Stimulated activated CD4-positive, alpha-beta T cell treated with anti-CD3 and anti-CD28 coated beads, Interleukin-4, amount 100 ng/mL, for 24 hours (primary cell): ENCODE data around the gene TAF1C.
"Not testable (repeated sequence)": the region's sequence is repeated elsewhere in the genome, so short reads cannot be mapped to it uniquely, and the experiment has no call there.

ENCODE experiments used
- DNase-seq: peaks from one replicate; pipeline ENCODE4 v3.0.0-alpha.2; 2020

The TAF1C gene, protein sequence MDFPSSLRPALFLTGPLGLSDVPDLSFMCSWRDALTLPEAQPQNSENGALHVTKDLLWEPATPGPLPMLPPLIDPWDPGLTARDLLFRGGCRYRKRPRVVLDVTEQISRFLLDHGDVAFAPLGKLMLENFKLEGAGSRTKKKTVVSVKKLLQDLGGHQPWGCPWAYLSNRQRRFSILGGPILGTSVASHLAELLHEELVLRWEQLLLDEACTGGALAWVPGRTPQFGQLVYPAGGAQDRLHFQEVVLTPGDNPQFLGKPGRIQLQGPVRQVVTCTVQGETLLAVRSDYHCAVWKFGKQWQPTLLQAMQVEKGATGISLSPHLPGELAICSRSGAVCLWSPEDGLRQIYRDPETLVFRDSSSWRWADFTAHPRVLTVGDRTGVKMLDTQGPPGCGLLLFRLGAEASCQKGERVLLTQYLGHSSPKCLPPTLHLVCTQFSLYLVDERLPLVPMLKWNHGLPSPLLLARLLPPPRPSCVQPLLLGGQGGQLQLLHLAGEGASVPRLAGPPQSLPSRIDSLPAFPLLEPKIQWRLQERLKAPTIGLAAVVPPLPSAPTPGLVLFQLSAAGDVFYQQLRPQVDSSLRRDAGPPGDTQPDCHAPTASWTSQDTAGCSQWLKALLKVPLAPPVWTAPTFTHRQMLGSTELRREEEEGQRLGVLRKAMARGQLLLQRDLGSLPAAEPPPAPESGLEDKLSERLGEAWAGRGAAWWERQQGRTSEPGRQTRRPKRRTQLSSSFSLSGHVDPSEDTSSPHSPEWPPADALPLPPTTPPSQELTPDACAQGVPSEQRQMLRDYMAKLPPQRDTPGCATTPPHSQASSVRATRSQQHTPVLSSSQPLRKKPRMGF

DNA sequence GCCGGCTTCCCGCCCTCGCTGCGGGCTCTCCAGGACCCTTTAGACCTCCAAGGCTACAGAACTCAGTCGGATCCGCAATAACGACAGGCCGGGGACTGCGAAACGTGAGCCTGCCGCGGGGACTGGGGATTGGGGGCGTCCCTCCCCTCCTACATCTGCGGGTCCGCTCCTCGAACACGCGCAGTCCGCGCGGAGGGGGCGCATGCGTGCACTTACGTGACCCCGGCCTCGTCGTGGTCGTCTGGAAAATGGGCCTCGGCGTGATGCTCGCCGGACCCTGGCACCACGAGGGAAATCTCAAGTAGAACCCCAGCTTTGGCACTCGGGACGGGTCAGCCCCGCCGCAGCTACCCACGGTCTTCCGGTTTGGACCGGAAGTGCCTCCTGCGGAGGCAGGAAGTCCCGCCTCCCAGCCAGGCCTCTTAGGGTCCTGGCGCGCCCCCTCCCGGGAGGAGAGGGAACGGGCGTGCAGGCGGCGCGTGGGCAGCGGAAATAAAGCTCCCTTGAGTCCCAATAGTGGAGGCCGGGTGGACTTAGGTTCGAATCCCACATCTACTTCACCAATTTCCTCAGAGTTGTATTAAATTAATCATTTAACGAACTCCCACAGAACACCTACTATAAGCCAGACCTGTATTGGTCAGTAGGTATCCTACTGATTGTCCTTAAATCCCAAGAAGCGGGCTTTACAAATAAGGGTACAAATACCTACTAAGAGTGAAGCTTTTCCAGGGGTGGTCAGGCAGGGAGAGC is at the start of gene TAF1C:
TSS of gene TAF1C (minus strand) at position 373 of the 753 bp plus-strand sequence. CDS start 2,069 bp downstream, outside the sequence.
- DNase-seq, result peak; percentile 92

DNA sequence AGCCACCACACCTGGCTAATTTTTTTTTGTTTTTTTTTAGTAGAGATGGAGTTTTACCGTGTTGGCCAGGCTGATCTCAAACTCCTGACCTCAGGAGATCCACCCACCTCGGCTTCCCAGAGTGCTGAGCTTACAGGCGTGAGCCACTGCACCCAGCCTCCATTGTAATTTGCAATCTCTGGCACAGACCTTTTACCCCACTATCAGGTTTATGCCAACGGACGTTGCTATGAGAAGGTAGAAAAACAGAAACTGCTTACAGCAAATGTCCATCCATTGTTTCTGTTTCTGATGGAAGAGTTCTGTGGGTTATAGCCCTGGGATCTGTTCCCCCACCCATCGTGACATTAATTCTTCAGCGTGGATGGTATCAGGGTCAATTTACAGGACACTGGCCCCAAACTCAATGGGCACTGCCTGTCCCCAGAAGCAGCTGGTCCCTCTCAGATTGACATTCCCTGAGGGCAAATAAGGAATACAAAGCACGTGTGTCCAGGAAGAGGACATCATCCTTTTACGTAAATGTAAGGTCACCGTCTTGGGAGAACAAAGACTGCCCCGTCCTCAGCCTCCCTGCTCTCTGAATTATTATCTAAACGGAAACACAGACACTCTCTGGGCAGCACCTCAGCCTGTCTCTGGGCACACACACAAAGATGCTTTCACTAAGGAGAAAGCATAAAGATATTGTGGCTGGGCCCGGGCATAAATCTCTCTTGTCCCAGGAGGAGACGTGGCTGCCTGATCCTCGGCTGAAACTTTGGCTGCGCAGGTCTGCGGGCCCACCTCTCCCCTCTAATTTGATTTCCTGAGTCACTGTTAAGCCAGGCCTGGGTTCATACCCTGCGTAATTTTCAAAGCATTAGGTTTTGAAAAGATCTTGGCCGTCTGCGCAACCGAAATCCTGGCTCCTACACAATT is 47.7 kb upstream of the TAF1C start:
- DNase-seq, result no peak

DNA sequence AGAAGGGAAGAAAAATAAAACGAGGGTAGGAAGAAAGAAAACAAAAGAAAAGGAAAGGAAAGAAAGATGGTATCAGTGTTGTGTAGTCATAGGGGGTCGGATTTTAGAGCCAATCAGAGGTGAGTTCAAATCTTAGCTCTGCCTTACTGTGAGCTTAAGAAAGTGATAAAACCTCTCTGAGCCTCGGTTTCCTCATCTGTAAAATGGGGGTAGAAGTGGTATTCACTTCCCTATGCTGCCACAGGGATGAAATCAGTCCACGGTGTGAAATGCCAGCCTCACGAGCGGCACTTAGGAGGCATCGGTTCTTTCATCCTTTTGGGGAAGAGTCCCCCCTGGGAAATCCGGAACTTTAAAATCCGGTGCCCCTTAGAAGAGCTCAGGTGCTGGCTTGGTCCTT is 46.9 kb upstream of the TAF1C start:
- no peak for DNase-seq

DNA sequence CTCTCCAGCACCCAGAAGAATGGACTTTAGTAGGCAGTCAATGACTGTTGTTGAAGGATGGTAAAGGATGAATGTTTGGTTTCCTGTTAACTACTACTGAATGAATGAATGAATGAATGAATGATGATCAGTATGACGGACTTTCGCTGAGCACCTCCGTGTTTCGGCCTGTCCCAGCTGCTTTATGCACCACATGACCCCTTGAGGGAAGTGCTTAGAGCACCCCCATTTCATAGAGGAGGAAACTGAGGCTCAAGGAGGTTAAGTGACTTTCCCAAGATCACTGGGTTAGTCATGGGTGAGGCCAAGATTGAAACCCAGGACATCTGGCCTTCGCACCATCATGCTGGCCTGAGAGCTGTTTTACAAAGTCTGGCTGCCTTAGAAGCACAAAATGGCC is 46.1 kb upstream of the TAF1C start:
- DNase-seq, result no peak

DNA sequence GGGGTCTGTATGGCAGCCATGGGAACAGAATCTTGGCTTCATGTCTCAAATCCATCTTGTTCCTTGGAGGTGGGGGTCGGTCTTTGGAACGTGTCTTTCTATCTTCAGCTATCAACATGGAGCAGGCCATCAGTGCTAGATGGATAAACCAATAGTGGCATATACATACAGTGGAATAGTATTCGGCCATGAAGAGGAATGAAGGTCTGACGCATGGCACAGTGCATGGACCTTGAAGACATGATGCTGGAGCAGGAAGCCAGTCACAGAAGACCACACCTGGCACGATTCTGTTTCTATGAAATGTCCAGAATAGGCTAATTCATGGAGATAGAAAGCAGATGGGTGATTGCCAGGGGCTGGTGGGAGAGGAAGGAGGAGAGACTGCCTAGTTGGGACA is 45.2 kb upstream of the TAF1C start:
- no peak for DNase-seq

DNA sequence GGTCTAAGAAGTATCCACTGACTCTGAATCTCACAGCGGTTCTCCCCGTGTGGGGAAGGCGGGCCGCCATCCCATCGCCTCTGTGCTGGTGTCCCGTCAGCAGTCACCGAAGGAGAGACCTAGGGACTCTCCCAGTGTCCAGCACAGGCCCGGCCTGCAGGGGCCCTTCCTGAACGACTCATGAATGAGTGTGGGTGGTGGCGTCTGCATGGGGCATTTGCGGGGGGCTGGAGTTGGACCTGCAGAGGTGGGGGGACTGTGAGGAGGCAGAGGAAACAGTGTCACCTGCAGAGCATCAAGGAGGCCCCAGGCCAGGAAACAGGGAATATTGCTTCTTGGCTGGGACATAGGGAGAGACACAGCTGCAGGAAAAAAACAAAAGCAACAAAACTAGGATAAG is 42.6 kb upstream of the TAF1C start:
- no peak for DNase-seq

DNA sequence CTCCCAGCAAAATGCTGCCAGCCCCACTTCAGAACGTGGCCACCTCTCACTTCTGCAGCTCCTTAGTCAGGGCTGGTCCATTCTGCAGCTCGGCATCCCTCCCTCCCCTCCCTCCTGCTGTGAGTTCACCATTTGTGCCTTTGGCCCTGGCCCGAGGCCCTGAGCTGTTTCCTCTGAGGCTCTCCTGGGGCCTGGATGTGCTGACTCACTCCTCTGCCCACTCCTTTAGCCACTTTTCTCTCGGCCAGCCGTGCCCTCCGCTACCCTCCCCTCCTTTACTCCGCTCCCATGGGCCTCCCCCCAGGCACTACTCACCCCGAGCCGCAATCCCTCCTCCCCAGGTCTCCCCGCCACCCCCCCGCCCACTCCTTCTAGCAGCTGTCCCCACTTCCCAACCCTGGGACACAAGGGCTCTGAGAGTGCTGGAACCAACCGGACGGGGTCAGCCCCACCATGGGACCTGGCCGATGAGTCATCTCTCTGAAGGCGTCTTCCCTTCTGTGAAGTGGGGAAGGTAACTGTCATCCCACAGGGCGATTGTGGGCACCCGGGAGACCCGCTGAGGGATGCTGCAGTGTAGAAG is 41.5 kb upstream of the TAF1C start:
- DNase-seq, result no peak

DNA sequence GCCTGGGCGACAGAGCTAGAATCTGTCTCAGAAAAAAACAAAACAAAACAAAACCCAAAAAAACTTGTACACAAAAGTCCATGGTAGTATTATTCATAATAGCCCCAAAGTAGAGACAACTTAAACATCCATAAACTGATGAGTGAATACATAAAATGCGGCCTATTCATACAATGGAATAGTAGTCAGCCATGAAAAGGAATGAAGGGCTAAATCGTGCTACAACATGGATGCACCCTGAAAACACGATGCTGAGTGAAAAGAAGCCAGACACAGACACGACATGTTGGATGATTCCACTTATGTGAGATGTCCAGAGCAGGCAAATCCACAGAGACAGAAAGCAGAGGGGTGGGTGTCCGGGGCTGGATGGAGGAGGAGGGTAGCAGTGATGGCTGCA is 40.7 kb upstream of the TAF1C start:
- no peak for DNase-seq

DNA sequence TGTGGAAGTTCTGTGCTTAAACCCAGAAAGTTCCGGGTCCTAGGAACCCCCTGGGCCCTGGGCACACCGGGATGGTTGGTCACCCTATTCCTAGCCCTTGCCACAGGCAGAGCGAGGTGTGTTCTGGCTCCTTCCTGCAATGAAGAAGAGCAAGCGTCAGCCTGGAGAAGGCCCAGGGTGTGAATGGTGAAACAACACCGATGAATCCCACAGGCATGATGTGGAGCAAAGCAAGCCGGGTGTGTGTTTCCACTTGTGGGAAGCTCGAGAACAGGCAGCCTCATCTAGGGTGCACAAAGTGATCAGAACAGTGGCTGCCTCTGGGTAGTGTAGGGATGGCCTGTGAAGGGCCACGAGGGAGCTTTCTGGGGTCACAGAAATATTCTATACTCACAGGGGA is 39.2 kb upstream of the TAF1C start:
- no peak for DNase-seq

DNA sequence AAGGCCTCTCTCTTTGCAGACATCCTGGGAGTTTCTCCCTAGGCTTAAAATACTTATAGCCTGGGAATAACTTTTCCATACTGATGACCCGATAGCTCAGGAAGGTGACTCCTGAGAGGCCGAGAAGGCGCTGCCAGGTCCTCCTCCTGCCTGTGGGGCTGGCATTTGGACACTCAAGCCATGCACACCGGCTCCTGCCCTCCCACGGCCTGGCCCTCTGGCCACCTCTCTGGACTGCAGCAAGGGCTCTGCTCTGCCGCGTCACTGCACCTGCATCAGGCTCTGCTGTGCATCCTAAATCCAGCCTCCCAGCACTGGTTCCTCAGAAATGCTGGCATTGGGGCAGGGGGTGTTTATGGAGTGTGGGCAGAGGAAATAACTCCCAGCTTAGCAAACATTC is 38.7 kb upstream of the TAF1C start:
- no peak for DNase-seq

DNA sequence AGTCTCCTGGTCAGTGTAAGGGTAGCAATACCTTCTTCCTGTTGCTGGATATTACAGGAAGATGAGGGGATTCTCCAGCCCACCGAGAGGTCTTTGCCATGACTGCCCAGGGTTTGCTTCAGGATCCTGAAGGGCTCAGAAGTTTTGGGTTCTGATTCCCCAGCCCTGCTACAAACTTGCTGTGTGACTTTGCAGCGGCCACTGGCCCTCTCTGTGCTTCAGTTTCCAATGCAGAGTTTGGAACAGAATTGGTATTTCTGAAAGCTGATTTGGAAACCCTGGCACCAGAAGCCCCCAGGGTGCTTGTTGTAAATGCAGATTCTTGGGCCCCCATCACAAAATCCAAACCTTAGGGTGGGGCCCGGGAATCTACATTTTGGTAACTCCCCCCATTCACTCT is 38.3 kb upstream of the TAF1C start:
- DNase-seq, result no peak

DNA sequence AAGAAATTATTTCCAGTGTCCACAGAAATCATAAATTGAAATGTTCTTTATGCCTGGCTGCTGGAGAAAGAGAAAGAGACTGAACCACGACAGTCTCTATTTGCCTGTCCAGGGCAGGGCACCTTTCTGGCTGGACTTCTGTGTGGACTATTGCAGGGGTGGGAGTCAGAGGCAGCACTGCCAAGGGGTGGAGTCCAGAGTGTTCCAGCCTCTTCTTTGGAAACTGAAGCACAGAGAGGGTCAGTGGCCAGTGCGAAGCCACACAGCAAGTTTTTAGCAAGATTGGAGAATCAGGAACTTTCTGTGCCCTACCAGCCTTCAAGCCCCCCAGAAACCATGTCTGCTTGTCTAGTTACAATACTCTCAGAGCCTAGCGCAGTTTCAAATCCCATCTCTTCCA is 37.7 kb upstream of the TAF1C start:
- DNase-seq, result no peak

DNA sequence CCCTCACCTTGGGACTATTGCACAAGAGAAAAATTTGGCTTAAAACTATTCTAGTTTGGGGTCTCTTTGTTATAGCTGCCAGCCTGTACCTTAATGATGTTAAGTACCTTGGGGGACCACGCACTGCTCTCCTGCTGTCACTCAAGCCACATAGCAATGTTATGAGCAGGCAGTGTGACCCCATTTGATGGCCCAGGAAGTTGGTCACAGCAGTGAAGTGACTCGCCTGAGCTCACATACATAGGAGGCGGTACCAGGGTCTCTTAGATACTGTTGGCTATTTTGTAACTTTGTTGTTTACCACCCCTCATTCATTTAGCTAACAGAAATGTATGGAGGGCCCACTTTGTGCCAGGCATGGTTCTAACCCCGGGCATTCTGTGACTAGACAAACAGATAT is 36.6 kb upstream of the TAF1C start:
- DNase-seq, result no peak

DNA sequence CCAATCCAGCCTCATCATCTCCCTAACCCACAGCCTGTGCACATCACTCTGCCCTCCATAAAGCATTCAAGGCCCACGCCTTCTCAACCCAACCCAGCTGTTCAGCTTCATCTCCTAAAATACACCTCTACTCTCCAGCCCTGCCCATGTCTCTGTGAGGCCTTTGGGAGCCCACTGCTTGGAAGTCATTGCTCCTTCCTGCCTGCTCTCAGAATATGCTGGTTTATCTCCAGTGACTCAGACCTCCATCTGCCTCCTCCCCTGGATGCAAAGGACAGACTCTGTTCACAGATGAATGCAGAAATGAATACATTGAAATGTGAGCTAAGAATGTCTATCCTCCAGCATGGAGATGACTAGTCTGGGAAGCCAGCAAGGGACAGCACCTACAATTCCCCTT is 34.0 kb upstream of the TAF1C start:
- no peak for DNase-seq

DNA sequence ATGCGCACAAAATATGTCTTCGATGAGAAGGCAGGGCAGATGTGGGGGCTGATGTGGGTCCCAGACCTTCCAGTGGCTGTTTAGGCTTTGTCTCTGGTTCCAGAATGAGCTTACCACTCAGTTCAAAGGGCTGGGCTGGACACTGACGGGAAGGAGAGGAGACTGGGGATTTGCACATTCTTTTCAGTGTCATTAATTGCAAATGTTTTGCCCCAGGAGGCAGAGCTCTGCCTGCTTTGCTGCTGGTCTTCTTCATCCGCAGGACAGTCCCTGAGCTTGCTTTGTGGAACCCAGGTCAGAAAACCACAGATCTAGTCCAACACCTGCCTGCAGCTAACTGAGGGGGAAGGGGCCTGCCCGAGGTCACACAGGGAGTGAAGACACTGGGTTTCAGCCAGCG is 32.1 kb upstream of the TAF1C start:
- no peak for DNase-seq

DNA sequence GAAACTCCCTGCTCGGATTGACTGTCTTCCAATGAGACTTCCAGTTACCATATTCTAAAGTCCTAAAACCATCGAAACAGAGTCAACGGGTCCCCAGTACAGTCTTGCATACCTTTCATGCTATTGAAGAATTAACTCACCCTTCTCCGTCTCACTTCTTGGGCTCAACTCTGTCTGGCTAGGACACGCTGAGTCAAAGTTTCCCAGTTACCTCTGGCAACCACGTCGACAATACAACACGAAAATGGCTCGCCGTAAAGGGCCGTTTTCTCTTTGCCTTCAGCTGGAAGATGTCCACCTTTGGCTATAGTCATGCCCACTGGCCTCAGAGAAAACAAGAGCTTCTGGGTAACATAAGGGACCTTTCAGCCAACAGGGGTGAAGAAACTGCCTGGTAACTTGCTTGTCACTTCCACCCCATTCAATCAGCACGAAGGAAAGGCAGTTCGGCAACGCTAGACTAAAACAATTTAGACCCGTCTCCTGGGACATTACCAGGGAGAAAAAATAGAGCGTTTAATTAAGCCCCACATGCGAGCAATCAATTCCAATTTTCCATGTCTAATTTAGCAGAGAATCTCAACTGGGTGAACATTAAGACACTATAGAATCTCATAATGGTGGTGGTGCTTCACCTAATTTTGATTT is 31.4 kb upstream of the TAF1C start:
- DNase-seq, result no peak

DNA sequence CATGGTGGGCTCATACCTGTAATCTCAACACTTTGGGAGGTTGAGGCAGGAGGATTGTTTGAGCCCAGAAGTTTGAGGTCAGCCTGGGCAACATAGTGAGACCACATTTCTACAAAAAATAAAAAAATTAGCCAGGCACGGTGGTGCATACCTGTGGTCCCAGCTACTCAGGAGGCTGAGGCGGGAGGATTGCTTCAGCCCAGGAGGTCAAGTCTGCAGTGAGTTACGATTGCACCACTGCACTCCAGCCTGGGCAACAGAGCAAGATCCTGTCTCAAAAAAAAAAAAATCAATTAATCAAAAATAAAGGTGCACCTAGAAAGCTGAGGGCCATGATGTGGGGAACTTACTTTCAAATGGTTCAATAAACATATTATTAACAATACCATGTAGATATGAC is 29.3 kb upstream of the TAF1C start:
- not testable (repeated sequence) for DNase-seq

DNA sequence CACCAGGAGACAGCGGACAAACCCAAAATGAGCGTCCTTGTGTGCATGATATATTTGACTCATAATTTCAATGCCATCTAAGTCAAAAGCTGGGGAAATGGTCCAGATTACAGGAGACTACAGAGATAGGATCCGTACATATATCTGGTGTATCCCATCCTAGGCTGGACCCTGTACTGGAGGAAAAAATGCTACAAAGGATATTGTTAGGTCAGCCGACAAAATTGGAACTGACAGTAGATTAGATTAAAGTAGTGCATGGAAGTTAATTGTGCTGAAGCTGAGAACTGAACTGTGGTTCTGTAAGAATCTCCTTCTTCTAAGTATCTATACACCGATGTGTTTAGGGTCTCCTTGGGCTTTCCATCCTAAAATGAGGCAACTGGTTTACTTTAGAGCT is 28.7 kb upstream of the TAF1C start:
- no peak for DNase-seq

DNA sequence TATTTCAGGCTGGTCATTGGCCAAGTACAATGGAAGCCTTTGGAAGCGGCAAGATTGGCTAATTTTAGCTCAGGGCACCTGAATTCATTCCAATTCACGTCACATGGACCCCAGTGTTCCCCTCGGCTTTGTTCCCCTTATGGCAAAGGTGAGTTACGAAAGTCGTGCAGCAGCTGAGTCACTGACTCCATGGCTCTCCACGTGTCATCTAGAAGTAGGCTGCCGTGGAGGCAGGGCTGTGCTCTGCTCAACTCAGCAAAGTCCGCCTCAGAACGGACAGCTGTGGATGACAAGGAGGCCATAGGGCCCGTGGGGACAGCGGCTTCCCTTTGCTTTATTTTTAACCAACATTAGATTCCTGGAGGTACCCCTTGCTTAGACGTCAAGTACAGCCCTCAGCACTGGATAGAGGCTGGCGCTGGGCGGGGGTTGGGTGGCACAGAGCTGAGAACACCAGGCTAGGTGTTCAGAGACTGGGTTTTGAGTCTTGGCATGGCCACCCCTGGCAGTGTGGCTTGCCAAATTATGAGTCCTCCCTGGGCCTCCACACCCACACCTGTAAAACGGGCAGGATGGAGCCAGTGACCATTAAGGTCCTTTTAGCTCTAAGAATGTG is 27.7 kb upstream of the TAF1C start:
- DNase-seq, result no peak

DNA sequence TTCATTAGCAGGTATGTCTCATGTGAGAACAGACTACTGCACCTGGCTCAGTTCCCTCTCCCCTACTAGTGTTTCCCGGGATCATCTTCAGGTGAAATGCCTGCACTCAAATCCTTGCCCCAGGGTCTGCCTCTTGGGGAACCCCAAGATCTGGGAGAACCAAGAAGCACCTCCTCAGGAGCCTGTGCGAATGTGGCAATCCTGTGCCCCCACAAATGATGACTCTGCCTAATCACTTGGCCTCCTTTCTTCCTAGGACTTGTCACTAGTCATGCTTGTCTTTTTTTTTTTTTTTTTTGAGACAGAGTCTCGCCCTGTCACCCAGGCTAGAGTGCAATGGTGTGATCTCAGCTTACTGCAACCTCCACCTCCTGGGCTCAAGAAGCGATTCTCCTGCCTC is 25.8 kb upstream of the TAF1C start:
- no peak for DNase-seq

DNA sequence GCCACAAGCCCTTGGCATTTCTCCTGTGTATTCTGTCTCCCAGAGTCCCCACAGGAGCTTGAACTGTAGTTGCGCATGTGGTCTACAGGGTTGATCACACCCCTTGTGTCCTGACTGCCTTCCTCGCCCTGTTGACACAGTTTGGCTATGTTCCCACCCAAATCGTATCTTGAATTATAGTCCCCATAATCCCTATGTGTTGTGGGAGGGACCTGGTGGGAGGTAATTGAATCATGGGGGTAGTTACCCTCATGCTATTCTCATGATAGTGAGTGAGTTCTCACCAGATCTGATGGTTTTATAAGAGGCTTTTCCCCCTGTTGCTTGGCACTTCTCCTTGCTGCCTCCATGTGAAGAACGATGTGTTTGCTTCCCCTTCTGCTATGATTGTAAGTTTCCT is 25.3 kb upstream of the TAF1C start:
- DNase-seq, result no peak
